ENCODE measurements around the gene TSPAN17. TPM values are rescaled to one million over a fixed set of nuclear protein-coding genes. Genes with fewer than 3 reads are reported as not detected.

The TSPAN17 gene
- polyA plus RNA-seq, 1 experiment = 40.9 TPM

GRCh38 chr5:176700239-176700847 is 53.1 kb downstream of the TSPAN17 start:
- Histone ChIP-seq H3K4me3 (ENCODE audit: low read depth, low read length) (no peak overlapping the region), H3K27me3 (ENCODE audit: control insufficient read depth, insufficient read depth, low read length) (peaks cover 65% of the 10 kb centered on the region), H3K27ac (ENCODE audit: low read depth, low read length) (no peak overlapping the region), H3K9me3 (ENCODE audit: control insufficient read depth, insufficient read depth, low read length) (no peaks in the 10 kb centered on the region; the same call in 1 of the 2 replicates)
- peak; percentile 29; the same call in 1 of the 2 replicates for TF ChIP-seq CTCF (IDR thresholded peaks at IDR 0.05; ENCODE audit: low read depth, low read length)
- ChIA-PET POLR2A (no interaction called here), CTCF (interaction anchor here (1.0 kb wide), 1 partner anchor 40 kb away, joined by 3 read pairs; no protein-coding TSS in a partner anchor)
- DNase-seq (ENCODE audit: low read depth, low spot score) = no peak

- Histone ChIP-seq H3K27me3 (ENCODE audit: control insufficient read depth, insufficient read depth, low read length) (peaks cover 50% of the 10 kb centered on the region), H3K9me3 (ENCODE audit: control insufficient read depth, insufficient read depth, low read length) (no peaks in the 10 kb centered on the region; the same call in 1 of the 2 replicates), H3K4me3 (ENCODE audit: low read depth, low read length) (no peak overlapping the region), H3K27ac (ENCODE audit: low read depth, low read length) (no peak overlapping the region)
- TF ChIP-seq CTCF (IDR thresholded peaks at IDR 0.05; ENCODE audit: low read depth, low read length) = no peak
- ChIA-PET CTCF (interaction anchor here (1.1 kb wide), 1 partner anchor 42 kb away, joined by 3 read pairs; no protein-coding TSS in a partner anchor), POLR2A (no interaction called here)
- DNase-seq (ENCODE audit: low read depth, low spot score) = no peak
These were observed 55.7 kb downstream of the TSPAN17 start for GRCh38 chr5:176702671-176703641.

GRCh38 chr5:176703857-176704256 is 56.6 kb downstream of the TSPAN17 start:
- ChIA-PET CTCF (no interaction called here), POLR2A (no interaction called here)
- peaks cover 42% of the 10 kb centered on the region for H3K27me3 ChIP-seq (ENCODE audit: control insufficient read depth, insufficient read depth, low read length)
- TF ChIP-seq CTCF (IDR thresholded peaks at IDR 0.05; ENCODE audit: low read depth, low read length) = no peak
- no peak for DNase-seq (ENCODE audit: low read depth, low spot score)
- H3K9me3 ChIP-seq (ENCODE audit: control insufficient read depth, insufficient read depth, low read length) = no peaks in the 10 kb centered on the region; the same call in 1 of the 2 replicates
- H3K4me3 ChIP-seq (ENCODE audit: low read depth, low read length) = no peak overlapping the region
- H3K27ac ChIP-seq (ENCODE audit: low read depth, low read length) = no peak overlapping the region

GRCh38 chr5:176704355-176704754 is 57.1 kb downstream of the TSPAN17 start:
- ChIA-PET CTCF (no interaction called here), POLR2A (no interaction called here)
- H3K4me3 ChIP-seq (ENCODE audit: low read depth, low read length) = no peak overlapping the region
- no peak for TF ChIP-seq CTCF (IDR thresholded peaks at IDR 0.05; ENCODE audit: low read depth, low read length)
- no peak for DNase-seq (ENCODE audit: low read depth, low spot score)
- no peaks in the 10 kb centered on the region; the same call in 1 of the 2 replicates for H3K9me3 ChIP-seq (ENCODE audit: control insufficient read depth, insufficient read depth, low read length)
- peaks cover 39% of the 10 kb centered on the region for H3K27me3 ChIP-seq (ENCODE audit: control insufficient read depth, insufficient read depth, low read length)
- H3K27ac ChIP-seq (ENCODE audit: low read depth, low read length) = no peak overlapping the region

- ChIA-PET CTCF (no interaction called here), POLR2A (no interaction called here)
- no peak for DNase-seq (ENCODE audit: low read depth, low spot score)
- peaks cover 41% of the 10 kb centered on the region for H3K27me3 ChIP-seq (ENCODE audit: control insufficient read depth, insufficient read depth, low read length)
- H3K27ac ChIP-seq (ENCODE audit: low read depth, low read length) = no peak overlapping the region
- H3K4me3 ChIP-seq (ENCODE audit: low read depth, low read length) = no peak overlapping the region
- H3K9me3 ChIP-seq (ENCODE audit: control insufficient read depth, insufficient read depth, low read length) = no peaks in the 10 kb centered on the region; the same call in 1 of the 2 replicates
- TF ChIP-seq CTCF (IDR thresholded peaks at IDR 0.05; ENCODE audit: low read depth, low read length) = no peak
These were observed 57.5 kb downstream of the TSPAN17 start for GRCh38 chr5:176704817-176705216.

Data from AG04450 (cell line).